Neural cell (in vitro differentiated cells): ENCODE measurements around the gene SGTA. TPM values are rescaled to one million over a fixed set of nuclear protein-coding genes. Genes with fewer than 3 reads are reported as not detected.
"Not testable (repeated sequence)": the region's sequence is repeated elsewhere in the genome, so short reads cannot be mapped to it uniquely, and the experiment has no call there.

Source experiments
- H2AFZ ChIP-seq: fragments of 200-600, 300-800 bp; sonication (generic), shearing (Covaris generic); 2 replicates; pipeline ENCODE4 v1.6.0; 2014; ENCODE audit warnings: low read depth, mild to moderate bottlenecking, antibody characterized with exemption, low read length, moderate library complexity
- H3F3A ChIP-seq: fragments of 200-600 bp; shearing (Covaris generic); 2 replicates; pipeline ENCODE4 v1.6.1; 2016; ENCODE audit warnings: mild to moderate bottlenecking, moderate library complexity, mixed read lengths, antibody characterized with exemption, low read length; ENCODE audit not compliant: insufficient read depth, poor library complexity, severe bottlenecking
- H3K27ac ChIP-seq: fragments of 200-600, 300-800 bp; sonication (generic), shearing (Covaris generic); 2 replicates; pipeline ENCODE4 v1.5.1; 2014; ENCODE audit warnings: mild to moderate bottlenecking, low read length, moderate library complexity
- H3K27me3 ChIP-seq: fragments of 300-800, 200-600 bp; sonication (generic), shearing (Covaris generic); 2 replicates; pipeline ENCODE4 v1.6.0; 2014; ENCODE audit warnings: mild to moderate bottlenecking, low read depth, low read length, moderate library complexity; ENCODE audit not compliant: insufficient read depth
- H3K36me3 ChIP-seq: fragments of 300-800, 200-600 bp; sonication (generic), shearing (Covaris generic); 2 replicates; pipeline ENCODE4 v1.5.1; 2014; ENCODE audit warnings: mild to moderate bottlenecking, antibody characterized with exemption, low read length, moderate library complexity; ENCODE audit not compliant: insufficient read depth
- H3K4me2 ChIP-seq: fragments of 300-800, 200-600 bp; sonication (generic), shearing (Covaris generic); 2 replicates; pipeline ENCODE4 v1.6.0; 2014; ENCODE audit warnings: mild to moderate bottlenecking, low read length
- H3K4me3 ChIP-seq: fragments of 300-800, 200-600 bp; sonication (generic), shearing (Covaris generic); 2 replicates; pipeline ENCODE4 v1.5.1; 2014; ENCODE audit warnings: mild to moderate bottlenecking, low read length, moderate library complexity
- H3K79me2 ChIP-seq: fragments of 200-600 bp; shearing (Covaris generic); replicated peaks from 2 replicates; pipeline ENCODE4 v1.6.0; 2014; ENCODE audit warnings: mild to moderate bottlenecking, low read length, moderate library complexity; ENCODE audit not compliant: insufficient read depth
- H3K9ac ChIP-seq: fragments of 300-800, 200-600 bp; sonication (generic), shearing (Covaris generic); 2 replicates; pipeline ENCODE4 v1.6.1; 2016; ENCODE audit warnings: mild to moderate bottlenecking, low read length, mixed read lengths
- H3K9me2 ChIP-seq: fragments of 200-600 bp; shearing (Covaris generic); 2 replicates; pipeline ENCODE4 v1.6.1; 2016; ENCODE audit warnings: mild to moderate bottlenecking, low read length, mixed read lengths; ENCODE audit not compliant: insufficient read depth
- H3K9me3 ChIP-seq: fragments of 200-600, 300-800 bp; sonication (generic), shearing (Covaris generic); 2 replicates; pipeline ENCODE4 v1.6.1; 2016; ENCODE audit warnings: mild to moderate bottlenecking, mixed run types, low read length, moderate library complexity, mixed read lengths
- H4K20me1 ChIP-seq: fragments of 200-600 bp; shearing (Covaris generic); 2 replicates; pipeline ENCODE4 v1.6.1; 2016; ENCODE audit warnings: mild to moderate bottlenecking, mixed run types; ENCODE audit not compliant: insufficient read depth
- CTCF ChIP-seq: fragments of 450-650 bp; IDR thresholded peaks from 2 replicates; pipeline ENCODE4 v1.5.1; 2014; ENCODE audit warnings: antibody characterized with exemption, mild to moderate bottlenecking, moderate library complexity; ENCODE audit not compliant: poor library complexity, severe bottlenecking
- EP300 ChIP-seq: fragments of 450-650 bp; conservative IDR thresholded peaks from 2 replicates; pipeline ENCODE4 v1.6.1; 2014; ENCODE audit warnings: antibody characterized with exemption, mild to moderate bottlenecking, moderate library complexity; ENCODE audit not compliant: poor library complexity, severe bottlenecking
- EZH2 ChIP-seq: fragments of 200-600, 300-800 bp; shearing (Covaris generic), sonication (generic); IDR thresholded peaks from 2 replicates; pipeline ENCODE4 v1.6.1; 2014; ENCODE audit warnings: antibody characterized with exemption, low read length, borderline replicate concordance, mild to moderate bottlenecking; ENCODE audit not compliant: insufficient read depth, poor library complexity, severe bottlenecking
- MXI1 ChIP-seq: fragments of 450-650 bp; conservative IDR thresholded peaks from 2 replicates; pipeline ENCODE4 v1.6.1; 2014; ENCODE audit warnings: antibody characterized with exemption, mild to moderate bottlenecking; ENCODE audit not compliant: poor library complexity, severe bottlenecking
- POLR2AphosphoS5 ChIP-seq: IDR thresholded peaks from 2 replicates; pipeline ENCODE4 v1.6.1; 2012
- RAD21 ChIP-seq: fragments of 450-650 bp; conservative IDR thresholded peaks from 2 replicates; pipeline ENCODE4 v1.6.1; 2014; ENCODE audit warnings: antibody characterized with exemption, mild to moderate bottlenecking, moderate library complexity
- REST ChIP-seq: IDR thresholded peaks from 2 replicates; pipeline ENCODE4 v1.6.1; 2012; ENCODE audit warnings: borderline replicate concordance
- SMC3 ChIP-seq: fragments of 450-650 bp; conservative IDR thresholded peaks from 2 replicates; pipeline ENCODE4 v1.6.1; 2014; ENCODE audit warnings: antibody characterized with exemption, mild to moderate bottlenecking, moderate library complexity; ENCODE audit not compliant: poor library complexity
- TAF1 ChIP-seq: IDR thresholded peaks from 2 replicates; pipeline ENCODE4 v1.6.1; 2012; ENCODE audit warnings: low read depth
- polyA plus RNA-seq: library from polyadenylated mRNA; depleted of rRNA; stranded (reverse); fragments of >200 nt; gene quantifications from 2 replicates; pipeline ENCODE4 v1.2.3, GENCODE V29; 2014

The SGTA gene
- polyA plus RNA-seq, 1 donor from 2014 or later, result 80.6 TPM

GRCh38 chr19:2819540-2820111 lies 36.6 kb upstream of the SGTA start, which contains the start of gene ZNF554:
Gene ZNF554 (plus strand): TSS chr19:2819868. CDS start chr19:2820072, 204 bp downstream.
- no peaks in the 10 kb centered on the region for H3K9me3 ChIP-seq
- peak within 1 kb of the TSS; percentile 73 for H3K4me2 ChIP-seq
- no peaks in the 10 kb centered on the region for H3F3A ChIP-seq
- no peak for TF ChIP-seq EZH2
- TF ChIP-seq MXI1, result peak; percentile 80
- TF ChIP-seq SMC3, result peak; percentile 55
- peak; percentile 100 for TF ChIP-seq CTCF
- TF ChIP-seq REST, result no peak
- TF ChIP-seq POLR2AphosphoS5, result peak; percentile 79
- peak; percentile 58 for TF ChIP-seq RAD21
- TF ChIP-seq TAF1, result no peak
- peak; percentile 36 for TF ChIP-seq EP300
- H3K9ac ChIP-seq, result peak within 1 kb of the TSS; percentile 85
- peak within 1 kb of the TSS; percentile 96 for H3K4me3 ChIP-seq
- H4K20me1 ChIP-seq, result no peaks in the 10 kb centered on the region
- no peaks in the 10 kb centered on the region for H3K79me2 ChIP-seq
- H3K27ac ChIP-seq, result peak within 1 kb of the TSS; percentile 58
- H3K27me3 ChIP-seq, result no peaks in the 10 kb centered on the region
- H3K36me3 ChIP-seq, result no peaks in the 10 kb centered on the region
- no peaks in the 10 kb centered on the region for H3K9me2 ChIP-seq
- H2AFZ ChIP-seq, result peak within 1 kb of the TSS; percentile 33

DNA sequence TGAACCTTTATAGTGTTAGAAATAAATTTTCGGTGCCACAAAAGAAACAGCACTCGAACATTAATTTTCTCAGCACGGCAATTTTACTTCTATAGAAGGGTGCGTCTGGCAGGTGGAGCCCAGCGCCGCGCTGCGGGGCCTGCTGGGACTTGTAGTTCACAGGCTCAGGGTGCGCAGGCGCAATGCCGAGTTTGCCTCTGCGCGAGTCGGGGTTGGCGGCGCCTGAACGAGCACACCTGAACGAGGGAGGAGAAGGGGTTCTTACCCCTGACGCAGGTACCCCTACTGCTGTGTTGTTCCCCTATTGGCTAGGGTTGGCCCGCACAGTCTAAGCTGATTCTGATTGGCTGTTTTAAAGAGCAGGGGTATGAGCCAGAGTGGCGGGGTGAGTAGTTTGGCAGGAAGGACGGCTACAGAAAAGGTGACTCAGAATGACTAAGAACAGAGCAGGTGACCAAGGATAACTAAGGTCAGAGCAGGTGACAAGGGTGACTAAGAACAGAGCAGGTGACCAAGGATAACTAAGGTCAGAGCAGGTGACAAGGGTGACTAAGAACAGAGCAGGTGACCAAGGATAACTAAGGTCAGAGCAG lies 34.3 kb upstream of the SGTA start:
- H3K4me2 ChIP-seq, H3F3A ChIP-seq, H2AFZ ChIP-seq, H4K20me1 ChIP-seq, H3K9me2 ChIP-seq, H3K9ac ChIP-seq, H3K79me2 ChIP-seq, H3K27ac ChIP-seq, H3K36me3 ChIP-seq, H3K9me3 ChIP-seq, H3K27me3 ChIP-seq: not testable (repeated sequence)
- peak overlapping the region; percentile 52 for H3K4me3 ChIP-seq
- peak; percentile 35 for TF ChIP-seq MXI1
